Measurements from ENCODE around the gene UBE2K.

The UBE2K gene

DNA sequence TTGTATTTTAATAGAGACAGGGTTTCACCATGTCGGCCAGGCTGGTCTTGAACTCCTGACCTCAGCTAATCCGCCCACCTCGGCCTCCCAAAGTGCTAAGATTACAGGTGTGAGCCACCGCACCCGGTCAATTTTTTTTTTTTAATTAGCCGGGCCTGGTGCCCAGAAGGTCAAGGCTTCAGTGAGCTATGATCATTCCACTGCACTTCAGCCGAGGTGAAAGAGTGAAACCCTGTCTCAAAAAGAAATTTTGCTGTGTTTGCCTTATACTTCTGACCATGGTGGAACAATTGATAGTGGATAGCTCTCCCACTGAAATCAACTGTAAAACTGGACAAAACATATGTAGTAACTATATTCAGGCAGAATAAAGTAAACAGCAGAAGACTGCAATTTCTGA, 35.3 kb upstream of the UBE2K start:
- Histone ChIP-seq H3K18ac (ENCODE audit: low read length) (no peak overlapping the region), H3K79me2 (ENCODE audit: control insufficient read depth, insufficient read depth, low read length, poor library complexity) (no peaks in the 10 kb centered on the region), H3K9ac (ENCODE audit: low read length) (no peak overlapping the region), H2BK5ac (ENCODE audit: low read depth, low read length, poor library complexity) (no peak overlapping the region), H2BK120ac (ENCODE audit: insufficient read depth, low read length, poor library complexity) (no peak overlapping the region), H3K79me1 (ENCODE audit: low read length) (no peaks in the 10 kb centered on the region), H4K91ac (ENCODE audit: low read depth, low read length) (no peak overlapping the region), H3K4ac (ENCODE audit: low read depth, low read length) (no peak overlapping the region), H3K23ac (ENCODE audit: low read length) (no peak overlapping the region), H4K8ac (ENCODE audit: low read depth, low read length) (no peak overlapping the region), H4K12ac (ENCODE audit: low read depth, low read length) (no peak overlapping the region), H3K36me3 (ENCODE audit: control insufficient read depth in 1 of 2, insufficient read depth in 2 of 2, low read length in 2 of 2) (no peaks in the 10 kb centered on the region), H2BK12ac (ENCODE audit: low read length) (no peak overlapping the region), H3K14ac (ENCODE audit: low read length) (no peak overlapping the region), H3K27ac (ENCODE audit: low read depth, low read length) (no peak overlapping the region), H3K4me3 (ENCODE audit: low read depth, low read length) (no peak overlapping the region), H2AK5ac (ENCODE audit: low read length) (no peak overlapping the region), H3K4me1 (ENCODE audit: control insufficient read depth in 1 of 2, insufficient read depth in 2 of 2, low read length in 2 of 2) (no peaks in the 10 kb centered on the region), H3K27me3 (ENCODE audit: insufficient read depth, low read length) (no peaks in the 10 kb centered on the region), H3K9me3 (ENCODE audit: insufficient read depth, low read depth, low read length) (no peaks in the 10 kb centered on the region), H2AFZ (ENCODE audit: insufficient read depth, low read length, poor library complexity) (no peak overlapping the region), H3K4me2 (ENCODE audit: low read length) (no peak overlapping the region)
- DNase-seq: no peak
- no CpG with 5 or more reads among the region's 7 CpGs for whole genome bisulfite sequencing (ENCODE audit: extremely low coverage, insufficient coverage, insufficient read length)

DNA sequence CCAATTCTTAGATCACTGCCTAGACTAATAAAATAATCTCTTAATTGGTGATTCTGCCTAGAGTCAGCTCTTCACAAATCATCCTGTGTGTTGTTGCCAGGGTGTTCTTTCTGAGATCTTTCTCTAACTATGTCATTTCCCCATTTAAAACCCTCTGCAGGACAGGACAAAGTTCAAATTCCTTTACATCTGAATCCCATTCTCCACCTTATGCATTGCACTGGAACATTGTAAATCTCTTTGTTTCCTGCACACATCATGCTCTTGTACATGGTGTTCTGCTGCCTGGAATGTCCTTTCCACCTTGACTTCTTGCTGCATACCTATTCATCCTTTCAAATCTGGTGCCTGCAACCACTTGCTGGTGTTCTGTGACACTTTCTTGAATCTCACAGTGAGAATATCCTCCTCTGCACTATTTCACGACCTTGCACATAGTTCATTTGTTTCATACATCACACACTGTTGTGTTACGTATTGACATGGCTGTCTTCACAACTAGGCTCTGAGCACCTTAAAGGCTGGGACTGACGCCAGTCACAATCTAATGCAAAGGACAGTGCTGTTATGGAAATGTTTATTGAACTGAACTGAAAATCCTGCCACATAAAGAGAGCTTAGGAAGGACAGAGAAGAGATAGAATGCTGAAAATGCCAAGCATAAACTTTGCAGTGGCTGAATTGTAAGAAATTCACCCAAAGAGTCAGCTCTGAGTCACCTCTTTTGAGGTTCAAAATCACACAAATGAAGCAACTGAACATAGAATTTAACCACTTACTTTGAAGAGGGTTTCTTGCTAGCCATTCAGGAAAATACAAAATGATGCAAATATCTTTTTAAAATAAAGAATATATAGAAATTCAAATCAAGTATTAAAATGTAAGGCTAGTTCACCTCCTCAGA, 32.9 kb upstream of the UBE2K start:
- Histone ChIP-seq H3K36me3 (ENCODE audit: control insufficient read depth in 1 of 2, insufficient read depth in 2 of 2, low read length in 2 of 2) (no peaks in the 10 kb centered on the region), H2BK120ac (ENCODE audit: insufficient read depth, low read length, poor library complexity) (no peak overlapping the region), H4K12ac (ENCODE audit: low read depth, low read length) (no peak overlapping the region), H3K4me3 (ENCODE audit: low read depth, low read length) (no peak overlapping the region), H3K18ac (ENCODE audit: low read length) (no peak overlapping the region), H2AK5ac (ENCODE audit: low read length) (no peak overlapping the region), H3K27ac (ENCODE audit: low read depth, low read length) (no peak overlapping the region), H3K27me3 (ENCODE audit: insufficient read depth, low read length) (no peaks in the 10 kb centered on the region), H2BK5ac (ENCODE audit: low read depth, low read length, poor library complexity) (no peak overlapping the region), H3K79me1 (ENCODE audit: low read length) (no peaks in the 10 kb centered on the region), H3K9me3 (ENCODE audit: insufficient read depth, low read depth, low read length) (no peaks in the 10 kb centered on the region), H4K91ac (ENCODE audit: low read depth, low read length) (no peak overlapping the region), H3K79me2 (ENCODE audit: control insufficient read depth, insufficient read depth, low read length, poor library complexity) (no peaks in the 10 kb centered on the region), H3K14ac (ENCODE audit: low read length) (no peak overlapping the region), H2BK12ac (ENCODE audit: low read length) (no peak overlapping the region), H3K9ac (ENCODE audit: low read length) (no peak overlapping the region), H4K8ac (ENCODE audit: low read depth, low read length) (no peak overlapping the region), H3K4ac (ENCODE audit: low read depth, low read length) (no peak overlapping the region), H2AFZ (ENCODE audit: insufficient read depth, low read length, poor library complexity) (no peak overlapping the region), H3K23ac (ENCODE audit: low read length) (no peak overlapping the region), H3K4me2 (ENCODE audit: low read length) (no peak overlapping the region), H3K4me1 (ENCODE audit: control insufficient read depth in 1 of 2, insufficient read depth in 2 of 2, low read length in 2 of 2) (no peaks in the 10 kb centered on the region)
- no CpG with 5 or more reads among the region's 3 CpGs for WGBS (ENCODE audit: extremely low coverage, insufficient coverage, insufficient read length)
- DNase-seq: no peak

DNA sequence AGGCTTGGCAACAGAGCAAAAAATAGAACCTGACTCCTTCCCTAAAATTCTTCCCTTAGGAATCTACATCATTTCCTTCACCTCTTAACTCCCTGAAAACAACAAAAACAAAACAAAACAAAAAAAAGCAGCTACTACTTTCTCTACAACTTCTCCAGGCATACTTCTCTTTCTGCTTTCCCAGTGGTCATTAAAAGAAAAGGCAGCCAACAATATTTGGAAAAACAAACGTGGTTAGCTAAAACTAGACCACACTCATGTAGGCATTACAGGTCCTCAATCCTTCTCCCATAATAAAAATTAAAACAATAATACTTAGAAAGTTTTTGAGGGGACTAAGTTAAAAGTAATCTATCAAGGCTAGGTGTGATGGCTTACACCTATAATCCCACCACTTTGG, 30.2 kb upstream of the UBE2K start:
- no peak overlapping the region for H2BK120ac ChIP-seq (ENCODE audit: insufficient read depth, low read length, poor library complexity)
- no peak for DNase-seq
- no peak overlapping the region for H3K27ac ChIP-seq (ENCODE audit: low read depth, low read length)
- H2BK12ac ChIP-seq (ENCODE audit: low read length): no peak overlapping the region
- H3K4me2 ChIP-seq (ENCODE audit: low read length): no peak overlapping the region
- H3K79me2 ChIP-seq (ENCODE audit: control insufficient read depth, insufficient read depth, low read length, poor library complexity): no peaks in the 10 kb centered on the region
- WGBS (ENCODE audit: extremely low coverage, insufficient coverage, insufficient read length): no CpG with 5 or more reads among the region's 1 CpG
- no peak overlapping the region for H2BK5ac ChIP-seq (ENCODE audit: low read depth, low read length, poor library complexity)
- H2AFZ ChIP-seq (ENCODE audit: insufficient read depth, low read length, poor library complexity): no peak overlapping the region
- no peaks in the 10 kb centered on the region for H3K9me3 ChIP-seq (ENCODE audit: insufficient read depth, low read depth, low read length)
- H3K4me1 ChIP-seq (ENCODE audit: control insufficient read depth in 1 of 2, insufficient read depth in 2 of 2, low read length in 2 of 2): no peaks in the 10 kb centered on the region
- no peaks in the 10 kb centered on the region for H3K36me3 ChIP-seq (ENCODE audit: control insufficient read depth in 1 of 2, insufficient read depth in 2 of 2, low read length in 2 of 2)
- no peak overlapping the region for H3K23ac ChIP-seq (ENCODE audit: low read length)
- H4K91ac ChIP-seq (ENCODE audit: low read depth, low read length): no peak overlapping the region
- no peak overlapping the region for H2AK5ac ChIP-seq (ENCODE audit: low read length)
- no peak overlapping the region for H3K14ac ChIP-seq (ENCODE audit: low read length)
- no peak overlapping the region for H3K9ac ChIP-seq (ENCODE audit: low read length)
- H3K79me1 ChIP-seq (ENCODE audit: low read length): no peaks in the 10 kb centered on the region
- H4K8ac ChIP-seq (ENCODE audit: low read depth, low read length): no peak overlapping the region
- H3K27me3 ChIP-seq (ENCODE audit: insufficient read depth, low read length): no peaks in the 10 kb centered on the region
- no peak overlapping the region for H4K12ac ChIP-seq (ENCODE audit: low read depth, low read length)
- no peak overlapping the region for H3K4ac ChIP-seq (ENCODE audit: low read depth, low read length)
- no peak overlapping the region for H3K4me3 ChIP-seq (ENCODE audit: low read depth, low read length)
- H3K18ac ChIP-seq (ENCODE audit: low read length): no peak overlapping the region

DNA sequence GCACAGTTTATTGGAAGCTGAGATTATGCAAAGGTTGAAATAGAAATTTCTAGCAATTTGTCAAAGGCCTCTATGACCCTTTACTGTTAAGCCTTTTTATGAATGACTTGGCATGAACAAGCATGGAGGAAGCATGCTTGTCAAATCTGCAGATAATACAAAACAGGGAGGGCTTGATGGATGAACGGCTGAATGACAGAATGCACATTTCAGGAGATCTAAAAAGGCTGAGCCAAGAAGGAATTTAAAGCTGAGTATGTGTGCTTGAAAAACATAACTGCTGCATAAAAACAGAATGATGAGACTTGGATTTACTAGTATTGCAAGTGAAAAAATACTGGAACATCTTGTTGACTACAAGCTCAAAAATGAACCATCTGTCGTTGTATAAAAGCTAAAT, 29.0 kb upstream of the UBE2K start:
- no peak overlapping the region for H3K4me2 ChIP-seq (ENCODE audit: low read length)
- no peak overlapping the region for H3K14ac ChIP-seq (ENCODE audit: low read length)
- H3K4ac ChIP-seq (ENCODE audit: low read depth, low read length): no peak overlapping the region
- no peaks in the 10 kb centered on the region for H3K9me3 ChIP-seq (ENCODE audit: insufficient read depth, low read depth, low read length)
- H3K79me2 ChIP-seq (ENCODE audit: control insufficient read depth, insufficient read depth, low read length, poor library complexity): no peaks in the 10 kb centered on the region
- H3K18ac ChIP-seq (ENCODE audit: low read length): no peak overlapping the region
- no peaks in the 10 kb centered on the region for H3K4me1 ChIP-seq (ENCODE audit: control insufficient read depth in 1 of 2, insufficient read depth in 2 of 2, low read length in 2 of 2)
- H2BK5ac ChIP-seq (ENCODE audit: low read depth, low read length, poor library complexity): no peak overlapping the region
- WGBS (ENCODE audit: extremely low coverage, insufficient coverage, insufficient read length): no CpG with 5 or more reads among the region's 2 CpGs
- DNase-seq: no peak
- no peaks in the 10 kb centered on the region for H3K27me3 ChIP-seq (ENCODE audit: insufficient read depth, low read length)
- no peak overlapping the region for H3K4me3 ChIP-seq (ENCODE audit: low read depth, low read length)
- no peak overlapping the region for H3K23ac ChIP-seq (ENCODE audit: low read length)
- H4K91ac ChIP-seq (ENCODE audit: low read depth, low read length): no peak overlapping the region
- no peak overlapping the region for H4K8ac ChIP-seq (ENCODE audit: low read depth, low read length)
- no peak overlapping the region for H3K9ac ChIP-seq (ENCODE audit: low read length)
- no peak overlapping the region for H2AK5ac ChIP-seq (ENCODE audit: low read length)
- H4K12ac ChIP-seq (ENCODE audit: low read depth, low read length): no peak overlapping the region
- no peak overlapping the region for H2AFZ ChIP-seq (ENCODE audit: insufficient read depth, low read length, poor library complexity)
- H3K36me3 ChIP-seq (ENCODE audit: control insufficient read depth in 1 of 2, insufficient read depth in 2 of 2, low read length in 2 of 2): no peaks in the 10 kb centered on the region
- no peaks in the 10 kb centered on the region for H3K79me1 ChIP-seq (ENCODE audit: low read length)
- no peak overlapping the region for H3K27ac ChIP-seq (ENCODE audit: low read depth, low read length)
- no peak overlapping the region for H2BK12ac ChIP-seq (ENCODE audit: low read length)
- no peak overlapping the region for H2BK120ac ChIP-seq (ENCODE audit: insufficient read depth, low read length, poor library complexity)

Measured in trophoblast cell (in vitro differentiated cells and primary cell).